AG09319 (cell line): ENCODE measurements around the gene HS3ST3B1.

Experiments used
- DNase-seq: peaks from one replicate; pipeline ENCODE4 v3.0.0-alpha.2; 2010; ENCODE audit warnings: low read depth; ENCODE audit errors: extremely low read depth
- CTCF ChIP-seq: IDR thresholded peaks from 2 replicates; pipeline ENCODE4 v1.5.1; 2011; ENCODE audit warnings: low read depth, mild to moderate bottlenecking, inconsistent platforms, low read length, moderate library complexity

Gene HS3ST3B1

DNA sequence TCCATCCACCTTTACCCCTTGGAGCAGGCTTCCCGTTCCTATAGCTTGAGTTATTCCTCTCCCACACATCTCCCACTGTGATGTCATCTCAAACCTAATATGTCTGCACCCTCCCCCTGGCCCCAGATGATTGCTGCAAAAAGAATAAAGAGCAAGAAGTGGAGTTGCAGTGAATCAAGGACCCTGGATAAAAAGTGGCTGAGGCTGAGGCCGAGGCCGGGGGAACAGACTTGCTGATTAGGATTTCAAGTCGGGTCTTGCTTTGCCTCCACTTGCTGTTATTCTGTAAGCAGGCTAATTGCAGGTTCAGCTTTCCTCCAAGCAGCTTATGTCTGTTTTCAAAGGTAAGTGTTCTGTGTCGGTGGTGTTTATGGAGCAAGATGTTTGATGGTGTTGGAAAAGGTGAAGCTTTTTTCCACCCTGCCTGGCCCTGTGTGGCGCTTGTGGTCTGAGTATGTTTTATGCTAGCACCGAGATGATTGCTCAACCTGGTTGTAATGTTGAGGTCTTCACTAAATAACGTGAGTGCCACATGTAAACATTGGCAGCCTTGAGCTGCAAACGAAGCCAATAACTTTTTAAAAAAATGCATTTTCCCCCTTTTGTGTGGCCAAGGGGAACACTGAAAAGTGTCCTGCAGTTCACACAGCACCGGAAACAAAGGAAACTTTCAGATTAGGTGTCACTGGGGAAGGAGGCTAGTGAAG lies 15.4 kb downstream of the HS3ST3B1 start:
- DNase-seq: no peak
- no peak; the same call in 1 of the 2 replicates for TF ChIP-seq CTCF

GRCh38 chr17:14317383-14317782 lies 16.5 kb downstream of the HS3ST3B1 start:
- no peak for DNase-seq
- TF ChIP-seq CTCF: no peak

GRCh38 chr17:14318109-14318917 lies 17.4 kb downstream of the HS3ST3B1 start:
- no peak for DNase-seq
- no peak for TF ChIP-seq CTCF

GRCh38 chr17:14318918-14319205 lies 18.0 kb downstream of the HS3ST3B1 start:
- DNase-seq: no peak
- TF ChIP-seq CTCF: no peak

DNA sequence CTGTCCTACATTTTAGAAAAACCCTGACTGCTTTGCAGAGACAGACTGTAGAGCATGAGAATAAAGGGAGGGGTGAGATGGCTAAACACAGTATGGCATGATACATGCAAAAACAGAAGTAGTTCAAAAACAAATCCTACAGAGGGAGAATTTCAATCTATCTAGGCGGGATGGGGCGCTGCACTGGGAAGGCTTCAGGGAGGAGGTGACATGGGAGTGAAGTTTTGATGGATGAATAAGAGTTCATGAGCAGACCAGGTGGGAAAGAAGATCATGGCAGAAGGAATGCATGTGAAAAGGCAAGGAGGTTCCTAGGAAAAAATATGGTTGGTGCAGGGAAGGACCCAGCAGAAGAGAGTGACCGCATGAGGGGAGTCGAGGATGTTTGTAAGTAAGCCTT lies 19.2 kb downstream of the HS3ST3B1 start:
- no peak for TF ChIP-seq CTCF
- DNase-seq: no peak

GRCh38 chr17:14320734-14321475 lies 20.0 kb downstream of the HS3ST3B1 start:
- no peak for DNase-seq
- no peak for TF ChIP-seq CTCF

GRCh38 chr17:14321476-14321949 lies 20.6 kb downstream of the HS3ST3B1 start:
- no peak for TF ChIP-seq CTCF

More at GRCh38 chr17:14321476-14321949, 20.6 kb downstream of the HS3ST3B1 start:
- no peak for DNase-seq
